HG03571 (cell line): Measurements from ENCODE around the gene PLCD4.
A peak's percentile ranks its signal among the peaks of the same experiment; 100 is the strongest.

Experiments used
- ATAC-seq: cut with Tn5 transposase; IDR thresholded peaks from one replicate; pipeline ENCODE4 v1.9.1; 2021; ENCODE audit not compliant: unreplicated experiment

Gene PLCD4

DNA sequence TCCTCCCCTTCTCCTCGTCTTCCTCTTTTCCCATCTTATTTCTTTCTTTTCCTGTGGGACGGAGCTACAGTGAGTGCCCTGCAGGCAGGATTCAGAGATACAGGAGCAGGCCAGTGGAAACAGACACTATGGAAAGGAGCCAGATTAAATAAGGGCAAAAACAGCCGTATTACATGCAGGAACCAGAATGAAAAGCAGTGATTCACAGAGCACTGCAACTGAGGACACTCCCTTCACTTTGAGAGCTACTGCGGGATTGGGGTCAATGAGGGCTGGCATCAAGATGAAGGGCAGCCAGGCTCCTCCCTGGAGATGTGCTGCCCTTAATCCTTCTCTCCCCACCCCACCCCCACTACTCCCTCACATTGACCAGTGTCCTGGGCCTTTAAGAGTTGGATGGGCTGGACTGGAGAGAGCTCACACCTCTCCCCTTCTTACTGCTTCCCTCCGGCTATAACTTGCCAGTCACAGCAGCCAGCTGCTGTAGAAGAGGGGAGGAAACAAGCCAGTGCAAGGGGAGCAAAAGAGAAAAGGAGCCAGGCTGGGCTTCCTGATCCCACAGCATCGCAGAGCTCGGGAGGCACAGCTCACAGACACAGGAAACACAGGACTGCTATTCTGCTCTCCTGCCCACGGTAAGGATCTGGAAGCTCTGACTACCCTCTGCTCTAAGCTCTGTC is at the start of gene PLCD4:
TSS of gene PLCD4 (plus strand) at position 464 of the 680 bp plus-strand sequence. CDS start 7,841 bp downstream, outside the sequence.
- ATAC-seq, result no peak

DNA sequence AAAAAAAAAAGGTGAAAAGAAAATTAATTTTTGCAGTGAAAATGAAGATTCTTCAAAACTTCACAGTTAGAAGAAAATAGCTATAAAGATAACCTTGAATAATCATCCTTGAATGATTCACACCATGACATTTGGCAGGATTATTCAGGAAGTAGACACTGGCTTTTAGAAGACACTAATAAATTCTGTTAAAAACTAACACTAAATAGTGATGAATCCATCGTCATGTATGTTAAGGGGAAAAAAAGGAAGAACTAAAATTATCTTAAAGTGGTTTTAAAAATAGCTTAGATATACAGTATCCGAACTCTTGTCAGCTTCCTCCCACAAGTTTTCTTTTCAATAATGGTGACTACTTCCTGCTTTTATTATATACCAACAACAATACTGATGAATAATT is 49.8 kb upstream of the PLCD4 start:
- no peak for ATAC-seq

DNA sequence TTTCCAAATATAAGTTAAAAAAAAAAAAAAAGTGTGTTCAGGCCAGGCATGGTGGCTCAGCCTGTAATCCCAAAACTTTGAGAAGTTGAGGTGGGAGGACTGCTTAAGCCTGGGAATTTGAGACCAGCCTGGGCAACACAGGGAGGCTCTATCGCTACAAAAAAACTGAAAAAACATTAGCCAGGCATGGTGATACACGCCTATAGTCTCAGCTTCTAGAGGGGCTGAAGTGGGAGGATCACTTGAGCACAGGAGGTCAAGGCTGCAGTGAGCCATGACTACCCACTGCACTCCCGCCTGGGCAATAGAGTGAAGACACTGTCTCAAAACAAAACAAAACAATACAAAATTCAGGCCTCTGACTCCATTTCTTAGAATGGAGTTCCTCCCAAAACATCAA is 48.7 kb upstream of the PLCD4 start:
- no peak for ATAC-seq

DNA sequence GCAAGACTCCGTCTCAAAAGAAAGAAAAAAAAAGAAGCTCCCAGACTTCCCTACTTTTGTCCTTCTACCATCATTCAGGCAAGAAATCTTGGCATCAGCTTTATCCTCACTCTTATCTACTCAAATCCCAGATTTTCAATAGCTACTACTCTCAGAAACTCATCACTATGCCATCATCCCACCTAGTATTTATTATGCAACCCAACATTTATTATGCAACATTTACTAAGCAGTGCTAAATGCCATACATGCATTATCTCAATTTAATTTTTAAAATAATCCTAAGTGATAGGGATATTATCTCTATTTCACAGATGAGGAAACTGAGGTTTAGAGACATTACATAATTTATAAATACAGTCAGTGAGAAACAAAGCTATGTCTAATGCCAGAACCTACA is 43.6 kb upstream of the PLCD4 start:
- ATAC-seq, result no peak

DNA sequence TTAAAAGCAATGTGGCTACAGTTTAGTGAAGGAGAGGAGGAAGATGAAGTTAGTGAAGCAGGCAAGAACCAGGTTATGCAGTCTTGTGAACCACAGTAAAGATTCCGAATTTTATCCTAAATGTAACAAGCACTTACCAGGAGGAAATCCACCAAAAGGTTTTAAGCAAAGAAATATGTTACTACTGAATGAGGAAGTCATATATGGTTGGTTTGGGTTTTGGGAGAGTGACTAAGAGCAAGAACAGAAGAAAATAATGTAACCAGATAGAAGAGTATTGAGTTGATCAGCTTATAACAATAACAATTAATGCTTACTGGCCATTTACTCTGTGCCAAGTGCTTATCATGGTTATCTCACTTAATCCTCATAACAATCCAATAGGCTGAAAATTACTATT is 41.4 kb upstream of the PLCD4 start:
- ATAC-seq, result no peak

DNA sequence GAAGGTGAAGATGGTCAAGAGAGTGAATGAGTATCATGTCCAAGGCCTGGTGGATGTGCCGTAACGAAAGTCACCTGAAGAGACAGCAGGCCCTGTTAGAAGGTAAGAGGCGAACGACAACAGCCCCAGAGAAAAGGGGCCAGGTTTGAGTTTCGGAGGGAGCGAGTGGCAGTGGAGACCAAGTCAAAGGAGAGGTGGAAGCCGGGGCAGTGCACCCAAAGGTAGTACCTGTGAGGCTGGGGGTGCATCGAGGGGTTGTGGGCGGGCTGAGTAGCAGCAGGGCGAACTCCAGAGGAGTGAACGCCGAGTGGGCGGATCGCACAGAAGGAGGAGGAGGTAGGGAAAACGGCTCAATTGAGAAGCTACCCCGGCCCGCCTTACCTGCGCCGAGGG is 39.9 kb upstream of the PLCD4 start:
- peak; percentile 36 for ATAC-seq

DNA sequence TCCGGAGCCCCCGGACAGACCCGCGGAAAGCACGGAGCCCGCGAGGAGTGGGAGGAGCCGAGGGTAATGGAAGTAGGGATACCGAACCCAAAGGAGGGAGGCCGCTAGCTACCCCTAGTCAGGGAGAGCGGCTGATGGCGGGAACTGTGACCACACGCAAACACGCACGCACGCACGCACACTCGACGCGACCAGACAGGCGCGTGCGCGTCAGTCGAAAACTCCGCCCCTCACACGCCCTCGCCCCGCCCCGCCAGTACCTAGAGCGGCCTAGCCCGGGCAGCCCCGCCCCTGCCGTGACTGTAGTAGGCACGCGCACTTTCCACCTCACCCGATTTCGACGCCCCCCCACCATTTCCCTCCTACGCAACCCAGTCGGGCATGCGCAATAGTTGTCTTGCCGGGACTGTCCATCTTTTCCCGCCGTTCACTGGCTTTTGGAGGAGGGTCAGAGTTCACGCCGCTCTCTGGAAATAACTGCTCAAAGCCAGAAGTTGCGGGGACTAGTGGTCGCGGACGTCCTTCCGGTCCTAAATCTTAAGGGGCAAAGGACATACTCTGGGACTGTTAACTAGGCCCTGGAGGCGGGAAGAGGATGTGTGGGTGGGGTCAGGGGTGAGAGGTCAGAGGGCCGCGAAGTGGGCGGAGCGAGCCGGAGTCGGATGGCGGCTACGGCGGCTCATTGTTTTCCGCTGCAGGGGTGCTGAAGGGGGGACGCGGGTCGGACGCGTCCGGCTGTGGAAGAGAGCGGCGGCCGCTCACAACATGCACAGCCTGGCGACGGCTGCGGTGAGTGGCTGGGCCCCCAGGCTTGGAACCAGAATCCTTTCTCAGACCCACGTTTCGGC is 39.3 kb upstream of the PLCD4 start, which contains the start of the genes CNOT9 and USP37:
TSS of gene CNOT9 (plus strand) at position 650 of the 848 bp plus-strand sequence. CDS start at position 766, 116 bp downstream.
TSS of gene USP37 (minus strand) at position 162 of the 848 bp plus-strand sequence. CDS start 9,698 bp downstream, outside the sequence.
- ATAC-seq, result peak; percentile 65

DNA sequence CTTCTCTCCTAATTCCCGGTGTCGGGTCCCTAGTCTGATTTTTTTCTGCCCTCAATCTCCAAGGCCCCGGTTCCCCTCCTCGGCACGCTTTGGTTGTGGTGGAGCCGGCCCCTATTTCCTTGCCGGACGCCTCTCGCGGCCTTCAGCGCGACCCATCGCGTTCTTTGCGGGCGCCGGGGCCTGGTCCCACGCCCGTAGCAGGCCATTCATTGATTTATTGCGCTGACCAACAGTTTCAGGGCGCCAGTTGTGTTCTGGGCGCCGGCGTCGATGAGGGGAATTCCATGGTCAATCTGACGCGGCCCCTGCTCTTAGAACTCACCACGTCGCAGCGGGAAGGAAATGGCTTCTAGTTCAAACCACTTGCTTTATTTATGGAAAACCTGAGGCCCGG is 38.7 kb upstream of the PLCD4 start:
- peak; percentile 39 for ATAC-seq

DNA sequence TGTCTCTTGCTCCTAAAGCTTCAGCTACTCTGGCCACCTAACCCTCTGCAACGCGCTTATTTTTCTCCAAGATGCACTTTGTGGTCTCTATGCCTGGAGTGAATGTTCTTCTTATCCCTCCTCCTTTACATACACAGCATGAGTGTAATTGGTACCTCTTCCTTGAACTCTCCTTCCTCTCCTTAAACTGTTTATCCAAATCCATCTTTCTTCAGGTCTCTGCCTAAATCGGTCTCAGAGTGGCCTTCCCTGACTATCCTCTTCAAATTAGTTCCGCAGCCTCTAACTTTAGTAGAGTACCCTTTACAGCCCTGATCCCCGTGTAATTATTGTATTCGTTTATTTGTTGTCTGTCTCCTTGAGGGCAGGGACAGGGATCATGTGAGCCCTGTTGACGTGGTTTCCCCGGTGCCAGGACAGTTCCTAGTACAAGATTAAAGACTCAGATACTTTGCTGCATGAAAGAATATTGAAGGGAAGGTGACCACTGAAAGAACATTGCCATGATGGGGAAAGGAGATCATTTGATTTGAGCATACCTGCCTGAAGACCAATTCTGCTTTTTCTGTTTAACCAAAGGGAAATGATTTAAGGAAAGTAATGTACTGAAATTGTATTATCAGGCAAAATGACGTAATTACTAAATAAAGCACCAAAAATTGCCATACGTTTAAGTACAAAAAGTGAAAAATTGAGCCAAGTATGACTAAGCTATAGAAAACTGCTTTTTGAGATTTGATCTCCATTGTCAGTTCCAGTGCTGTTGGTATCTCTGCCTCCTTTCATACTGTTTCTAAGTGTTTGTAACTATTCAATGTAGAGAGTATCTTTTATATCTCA is 37.8 kb upstream of the PLCD4 start:
- ATAC-seq, result no peak

DNA sequence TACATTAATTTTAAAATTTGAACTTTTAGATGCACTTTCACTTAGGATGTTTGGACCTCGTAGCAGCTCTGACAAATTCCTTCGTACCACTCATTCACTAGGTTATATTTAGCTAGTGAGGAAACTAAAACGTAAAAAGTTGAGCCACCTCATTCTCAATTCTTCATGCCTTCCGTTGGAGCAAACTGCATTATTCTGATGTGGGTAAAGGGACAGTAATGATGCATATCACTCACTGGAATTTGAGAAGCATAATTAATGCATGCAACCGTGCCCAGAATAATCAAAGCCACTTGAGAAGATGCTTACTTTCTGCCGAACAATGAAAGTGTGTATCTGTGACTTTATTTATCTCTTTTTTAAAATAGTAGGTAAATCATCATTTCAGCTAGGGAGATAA is 36.8 kb upstream of the PLCD4 start:
- ATAC-seq, result no peak

DNA sequence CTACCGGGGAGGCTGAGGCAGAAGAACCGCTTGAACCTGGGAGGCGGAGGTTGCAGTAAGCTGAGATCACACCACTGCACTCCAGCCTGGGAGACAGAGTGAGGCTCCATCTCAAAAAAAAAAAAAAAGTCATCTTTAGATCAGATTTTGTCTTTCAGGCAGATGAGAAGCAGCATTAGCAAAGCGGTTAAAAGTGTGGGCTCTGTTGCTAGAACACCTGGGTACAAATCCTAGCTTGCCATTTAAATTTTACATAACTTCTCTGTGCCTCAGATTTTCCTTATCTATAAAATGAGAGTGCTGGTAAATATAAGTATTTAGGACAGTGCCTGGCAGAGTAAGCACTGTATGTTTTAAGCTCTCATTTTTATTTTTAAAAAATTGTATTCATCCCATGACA is 30.8 kb upstream of the PLCD4 start:
- ATAC-seq, result no peak

DNA sequence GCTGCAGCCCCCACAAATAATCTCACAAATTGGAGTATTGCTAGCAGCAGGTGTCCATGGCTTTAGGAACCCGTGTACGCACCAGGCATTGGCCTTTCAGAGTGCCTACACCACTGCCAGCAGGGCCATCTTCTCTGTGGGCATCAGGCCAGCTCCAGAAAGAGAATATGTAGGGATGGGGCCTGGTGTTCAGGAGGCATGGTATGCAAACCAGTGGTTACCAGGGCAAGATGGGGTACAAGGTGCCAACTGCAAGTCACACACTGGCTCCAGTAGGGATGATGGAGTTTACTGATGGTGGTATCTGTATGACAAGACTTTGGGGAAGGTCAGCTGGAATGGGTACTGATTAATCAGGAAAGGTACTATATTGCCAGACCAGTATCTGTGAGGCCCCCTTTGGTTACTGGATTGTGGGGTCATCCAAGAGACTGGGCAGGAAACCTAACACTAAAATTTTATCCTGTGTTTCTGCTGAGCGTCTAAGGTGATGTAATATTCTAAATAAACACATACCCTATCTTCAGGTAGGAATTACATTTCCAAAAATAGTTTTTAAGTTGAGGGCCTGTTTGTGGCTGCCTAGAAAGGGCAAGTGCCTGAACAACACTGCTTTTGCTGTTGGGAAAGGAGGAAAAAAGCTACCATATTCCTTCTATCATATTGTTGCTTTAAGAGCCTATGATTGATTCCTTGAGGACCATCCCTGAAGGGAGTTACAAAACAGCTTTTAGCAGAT is 30.0 kb upstream of the PLCD4 start:
- no peak for ATAC-seq

DNA sequence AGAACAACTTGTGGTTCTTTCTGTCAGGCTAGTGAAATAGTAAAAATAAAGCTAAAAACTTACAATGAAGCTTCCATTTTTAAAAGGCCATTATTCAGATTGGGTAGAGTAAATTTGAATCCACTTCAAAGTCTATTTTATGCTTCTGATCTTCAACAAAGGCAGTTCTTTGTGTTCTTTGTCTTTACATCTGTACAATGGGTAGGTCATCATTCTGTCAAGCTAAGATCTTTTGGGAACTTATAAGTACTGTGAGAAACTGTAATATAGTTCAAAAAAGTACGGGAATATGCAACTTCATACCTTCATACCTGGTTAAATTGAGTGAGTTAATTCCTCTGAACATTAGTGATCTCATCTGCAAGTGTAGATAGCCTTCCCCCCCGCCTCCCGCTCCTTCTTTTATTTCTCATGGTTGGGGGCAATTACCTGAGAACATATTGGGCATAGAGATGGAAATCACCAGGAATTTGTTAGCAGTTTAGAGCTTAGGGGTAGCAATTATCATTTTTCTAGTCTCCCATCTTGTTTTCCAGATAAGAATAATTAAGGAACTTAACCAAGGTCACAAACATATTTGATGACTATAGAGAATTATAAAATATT is 29.3 kb upstream of the PLCD4 start:
- no peak for ATAC-seq

DNA sequence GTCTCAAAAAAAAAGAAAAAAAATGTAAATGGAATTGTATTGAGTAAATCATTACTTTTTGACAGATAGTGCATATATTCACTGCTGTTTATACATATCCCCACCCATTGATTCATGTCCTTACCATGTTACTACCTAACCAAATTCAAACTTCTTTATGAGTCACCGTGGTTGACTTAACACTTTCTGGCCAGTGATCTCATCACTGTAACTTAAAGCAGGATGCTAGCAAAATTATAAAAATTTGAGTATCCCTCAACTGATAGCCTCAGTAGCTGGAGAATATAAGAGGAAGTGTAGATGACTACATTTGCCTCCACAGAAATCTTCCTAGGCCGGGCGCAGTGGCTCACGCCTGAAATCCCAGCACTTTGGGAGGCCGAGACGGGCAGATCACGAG is 25.6 kb upstream of the PLCD4 start:
- peak; percentile 63 for ATAC-seq

DNA sequence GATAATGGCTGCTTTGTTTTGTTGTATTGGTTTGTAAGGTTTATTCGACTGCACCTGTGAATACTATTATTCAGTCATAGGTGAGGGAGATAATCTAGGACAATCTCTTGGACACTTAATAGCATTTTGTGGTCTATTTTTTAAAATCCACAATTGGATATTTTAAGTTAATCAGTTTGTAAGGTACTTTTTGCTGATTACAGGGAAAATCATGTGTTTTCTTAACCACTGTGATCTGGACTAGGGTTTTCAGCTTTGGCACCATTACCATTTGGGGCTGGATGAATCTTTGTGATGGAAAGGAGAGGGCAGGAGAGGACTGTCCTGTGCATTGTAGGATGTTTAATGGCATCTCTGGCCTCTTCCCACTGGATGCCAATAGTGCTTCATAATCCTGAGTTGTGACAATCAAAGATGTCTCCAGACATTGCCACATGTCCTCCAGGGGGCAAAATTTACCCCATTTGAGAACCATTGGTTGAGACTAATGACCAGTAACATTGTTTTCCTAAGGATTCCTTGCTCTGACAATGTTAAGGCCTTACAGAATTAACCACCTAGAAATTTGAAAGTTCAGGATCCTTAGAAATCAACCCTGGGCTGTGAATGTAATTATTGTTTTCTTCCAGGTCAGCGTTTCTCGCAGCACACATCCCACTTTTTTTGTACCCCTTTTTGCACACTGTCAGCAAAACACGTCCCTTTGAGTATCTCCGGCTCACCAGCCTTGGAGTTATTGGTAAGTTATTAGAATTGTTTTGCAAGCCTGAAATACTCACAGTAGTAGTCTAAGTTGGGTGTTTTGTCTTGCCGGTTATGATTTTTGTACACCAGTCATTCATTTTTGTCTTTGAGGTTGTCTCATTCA is 23.5 kb upstream of the PLCD4 start:
- no peak for ATAC-seq

DNA sequence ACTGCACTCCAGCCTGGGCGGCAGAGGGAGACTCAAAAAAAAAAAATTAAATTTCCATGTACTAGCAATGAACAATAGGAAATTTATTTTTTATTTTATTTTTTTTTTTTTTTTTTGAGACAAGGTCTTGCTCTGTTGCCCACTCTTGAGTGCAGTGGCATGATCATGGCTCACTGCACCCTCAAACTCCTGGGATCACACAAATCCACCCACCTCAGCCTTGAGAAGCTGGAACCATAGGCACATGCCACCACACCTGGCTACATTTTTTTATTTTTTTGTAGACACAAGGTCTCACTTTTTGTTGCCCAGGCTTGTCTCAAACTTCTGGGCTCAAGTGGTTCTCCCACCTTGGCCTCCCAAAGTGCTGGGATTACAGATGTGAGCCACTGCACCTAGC is 22.2 kb upstream of the PLCD4 start:
- no peak for ATAC-seq

DNA sequence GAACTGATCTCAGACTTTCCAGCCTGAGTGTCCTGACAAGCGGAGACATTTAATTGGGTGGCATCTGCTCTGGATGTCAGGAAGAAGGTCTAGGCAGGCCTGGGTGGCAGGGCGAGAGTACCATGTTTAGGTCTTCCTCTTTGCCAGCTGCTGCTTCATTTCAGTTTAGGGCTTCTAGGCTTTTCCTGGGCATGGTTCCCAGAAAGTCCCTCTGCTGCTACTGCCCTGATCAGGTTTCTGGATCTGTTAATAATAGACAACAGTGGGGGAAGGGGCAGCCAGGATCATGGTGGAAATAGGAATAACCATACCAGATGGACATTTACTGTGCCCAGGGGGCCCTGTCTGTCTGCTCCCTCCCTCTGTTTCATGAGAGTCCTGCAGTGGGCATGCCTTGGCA is 2.3 kb upstream of the PLCD4 start:
- no peak for ATAC-seq

DNA sequence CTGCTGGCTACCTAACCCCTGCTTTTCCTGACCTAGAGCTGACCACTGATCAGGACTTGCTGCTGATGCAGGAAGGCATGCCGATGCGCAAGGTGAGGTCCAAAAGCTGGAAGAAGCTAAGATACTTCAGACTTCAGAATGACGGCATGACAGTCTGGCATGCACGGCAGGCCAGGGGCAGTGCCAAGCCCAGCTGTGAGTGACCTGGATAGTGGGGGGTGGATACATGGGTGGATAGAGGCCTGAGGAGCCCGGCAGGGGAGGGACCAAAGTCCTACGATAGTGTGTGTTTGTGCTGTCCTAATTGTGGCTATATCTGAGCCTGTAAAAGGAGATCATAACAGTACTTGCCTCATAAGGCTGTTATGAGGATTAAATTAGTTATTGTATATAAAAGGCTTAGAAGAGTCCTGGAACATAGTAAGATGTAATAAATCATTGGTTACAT is 8.2 kb downstream of the PLCD4 start:
- ATAC-seq, result no peak
